Neuron (in vitro differentiated cells): ENCODE measurements around the gene CDH24.

ENCODE experiments used
- H2AFZ ChIP-seq: one replicate; pipeline ENCODE4 v1.6.1; 2013; ENCODE audit warnings: low read depth, mild to moderate bottlenecking, inconsistent platforms, low read length, moderate library complexity
- H3K27me3 ChIP-seq: one replicate; pipeline ENCODE4 v1.6.1; 2013; ENCODE audit warnings: low read length; ENCODE audit not compliant: insufficient read depth
- H3K36me3 ChIP-seq: one replicate; pipeline ENCODE4 v1.6.1; 2013; ENCODE audit warnings: low read length; ENCODE audit not compliant: insufficient read depth
- H3K4me1 ChIP-seq: one replicate; pipeline ENCODE4 v1.6.1; 2013; ENCODE audit warnings: low read length; ENCODE audit not compliant: insufficient read depth
- H3K4me3 ChIP-seq: 2 replicates; pipeline ENCODE4 v1.5.1; 2013; ENCODE audit warnings: mild to moderate bottlenecking, low read length, moderate library complexity
- H3K9me3 ChIP-seq: one replicate; pipeline ENCODE4 v1.6.1; 2013; ENCODE audit warnings: low read length

Gene CDH24

DNA sequence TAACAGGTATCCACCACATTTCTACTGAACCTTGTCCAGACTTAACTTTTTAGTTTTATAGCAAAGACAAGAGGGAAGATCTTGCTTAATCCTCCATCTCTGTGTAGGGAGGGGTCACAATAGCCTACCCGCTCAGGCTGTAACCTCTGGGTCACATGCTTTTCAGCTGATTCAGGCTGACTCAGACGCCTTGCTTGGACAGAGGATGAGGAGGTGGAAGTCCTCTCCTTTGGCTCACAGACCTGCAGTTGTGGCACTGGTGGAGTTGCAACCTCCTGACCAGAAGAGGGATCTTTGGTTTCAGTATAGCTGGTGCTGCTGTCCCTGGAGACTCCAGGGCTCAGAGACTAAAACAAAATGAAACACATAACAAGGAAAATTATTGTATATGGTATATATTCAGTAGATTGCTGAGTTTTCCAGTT lies 21.4 kb upstream of the CDH24 start:
- H3K4me1 ChIP-seq, result no peaks in the 10 kb centered on the region
- peaks cover 82% of the 10 kb centered on the region for H3K36me3 ChIP-seq

DNA sequence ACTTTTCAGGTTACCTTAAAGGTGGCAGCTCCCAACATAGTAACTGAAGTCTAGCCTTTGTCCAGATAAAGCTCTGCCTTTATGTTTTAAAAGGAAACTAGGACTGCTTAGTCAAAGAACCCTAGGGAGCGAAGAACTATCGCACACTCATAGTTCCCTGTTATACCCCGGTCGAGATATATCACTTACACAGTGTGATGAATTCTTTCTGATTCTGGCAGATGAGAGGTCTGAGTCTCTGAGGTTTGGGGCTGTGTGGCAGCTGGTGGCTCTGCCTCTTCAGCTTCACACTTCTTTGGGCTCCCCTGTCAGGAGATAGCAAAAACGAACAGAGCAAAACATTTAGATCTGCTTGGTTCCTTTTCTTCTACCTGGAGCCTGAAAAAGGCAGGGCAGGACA lies 20.6 kb upstream of the CDH24 start:
- no peak overlapping the region for H2AFZ ChIP-seq
- H3K4me1 ChIP-seq, result no peaks in the 10 kb centered on the region
- no peaks in the 10 kb centered on the region for H3K9me3 ChIP-seq
- no peaks in the 10 kb centered on the region for H3K27me3 ChIP-seq
- H3K4me3 ChIP-seq, result no peak overlapping the region
- peaks cover 78% of the 10 kb centered on the region for H3K36me3 ChIP-seq

More for the DNA sequence above, 21.4 kb upstream of the CDH24 start:
- Histone ChIP-seq H3K4me3 (no peak overlapping the region), H2AFZ (no peak overlapping the region), H3K27me3 (no peaks in the 10 kb centered on the region), H3K9me3 (no peaks in the 10 kb centered on the region)

DNA sequence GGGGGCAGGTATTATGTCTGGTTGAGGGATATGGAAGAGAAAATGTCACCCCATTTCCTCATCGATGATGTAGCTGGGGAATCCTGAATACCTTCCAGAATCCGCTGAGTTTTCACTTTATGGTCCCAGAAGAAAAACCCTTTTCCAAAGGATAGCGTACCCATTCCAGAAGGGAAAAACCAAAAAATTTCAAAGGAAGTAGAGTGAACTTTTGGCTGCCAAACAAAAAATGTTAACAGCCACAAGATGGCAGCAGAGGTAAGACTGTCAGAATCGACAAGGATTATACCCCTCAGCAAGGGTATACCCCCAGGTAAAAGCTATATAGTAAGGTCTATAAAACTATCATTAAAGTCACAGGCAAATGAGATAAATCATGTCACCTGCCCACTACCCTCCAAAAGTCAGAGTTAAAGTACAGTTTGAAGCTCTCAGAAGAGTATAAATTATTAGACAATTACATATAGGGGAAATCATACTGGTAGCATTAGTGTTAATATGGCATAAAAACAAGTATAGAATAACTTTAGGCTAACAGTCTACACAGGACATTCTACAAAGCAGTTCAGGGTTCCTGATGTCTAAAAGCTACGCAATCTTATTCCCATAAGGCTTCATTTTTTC lies 19.6 kb upstream of the CDH24 start:
- H3K4me1 ChIP-seq, result peaks cover 5% of the 10 kb centered on the region

DNA sequence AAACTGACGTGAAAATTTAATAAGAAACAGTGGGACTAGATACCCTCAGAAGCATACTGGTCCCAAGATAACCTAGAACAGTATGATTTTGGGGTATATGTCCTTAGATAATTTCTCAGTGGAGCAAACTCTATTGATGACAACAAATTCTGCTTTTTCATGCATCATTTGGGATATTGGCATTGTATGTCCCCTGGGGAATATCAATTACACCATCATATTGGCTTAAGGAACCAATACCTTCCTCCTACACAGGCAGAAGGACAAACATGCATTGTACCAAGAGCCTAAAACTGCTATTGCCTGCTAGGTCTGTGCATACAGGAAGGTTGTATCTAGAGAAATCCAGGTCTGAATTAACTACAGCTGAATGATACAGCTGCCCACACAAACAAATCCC lies 17.6 kb upstream of the CDH24 start:
- H3K9me3 ChIP-seq, result no peaks in the 10 kb centered on the region
- H3K4me1 ChIP-seq, result peaks cover 15% of the 10 kb centered on the region
- H2AFZ ChIP-seq, result no peak overlapping the region
- H3K4me3 ChIP-seq, result no peak overlapping the region
- H3K27me3 ChIP-seq, result no peaks in the 10 kb centered on the region
- H3K36me3 ChIP-seq, result peaks cover 61% of the 10 kb centered on the region

More for the DNA sequence above, 19.6 kb upstream of the CDH24 start:
- H3K9me3 ChIP-seq, result no peaks in the 10 kb centered on the region
- peaks cover 81% of the 10 kb centered on the region for H3K36me3 ChIP-seq
- H2AFZ ChIP-seq, result no peak overlapping the region
- H3K27me3 ChIP-seq, result no peaks in the 10 kb centered on the region
- no peak overlapping the region for H3K4me3 ChIP-seq

DNA sequence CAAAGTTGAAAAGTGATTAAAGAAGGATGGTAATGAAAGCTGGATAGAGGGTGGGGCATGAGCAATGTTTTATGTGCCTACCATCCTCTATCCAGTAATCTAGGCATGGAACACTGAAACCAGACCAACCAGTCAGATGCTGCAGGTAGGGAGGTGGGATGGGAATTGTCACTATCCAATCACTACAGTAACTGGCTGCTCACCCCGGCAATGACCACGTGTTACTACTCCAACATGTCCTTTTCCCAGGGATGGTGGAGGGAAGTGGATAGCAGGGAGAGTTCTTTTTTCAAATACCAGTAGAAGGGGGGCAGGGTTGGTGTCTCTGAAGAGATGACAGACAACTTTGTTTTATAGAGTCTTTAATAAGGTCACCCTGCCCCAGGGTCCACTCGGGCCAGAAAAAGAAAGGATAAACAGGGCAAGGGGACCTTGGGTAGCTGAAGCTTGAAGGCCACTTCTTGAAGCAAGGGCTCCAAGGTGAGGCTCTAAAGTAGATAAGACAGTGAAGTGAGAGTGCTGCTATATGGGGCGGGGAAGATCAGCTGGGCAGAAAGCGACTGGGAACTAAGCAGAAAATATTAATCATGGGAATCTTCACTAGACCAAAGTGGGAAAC lies 14.7 kb upstream of the CDH24 start:
- H3K4me1 ChIP-seq, result peaks cover 35% of the 10 kb centered on the region
- H3K4me3 ChIP-seq, result peak overlapping the region; percentile 93
- H2AFZ ChIP-seq, result no peak overlapping the region
- H3K9me3 ChIP-seq, result no peaks in the 10 kb centered on the region
- H3K27me3 ChIP-seq, result no peaks in the 10 kb centered on the region
- peaks cover 55% of the 10 kb centered on the region for H3K36me3 ChIP-seq

DNA sequence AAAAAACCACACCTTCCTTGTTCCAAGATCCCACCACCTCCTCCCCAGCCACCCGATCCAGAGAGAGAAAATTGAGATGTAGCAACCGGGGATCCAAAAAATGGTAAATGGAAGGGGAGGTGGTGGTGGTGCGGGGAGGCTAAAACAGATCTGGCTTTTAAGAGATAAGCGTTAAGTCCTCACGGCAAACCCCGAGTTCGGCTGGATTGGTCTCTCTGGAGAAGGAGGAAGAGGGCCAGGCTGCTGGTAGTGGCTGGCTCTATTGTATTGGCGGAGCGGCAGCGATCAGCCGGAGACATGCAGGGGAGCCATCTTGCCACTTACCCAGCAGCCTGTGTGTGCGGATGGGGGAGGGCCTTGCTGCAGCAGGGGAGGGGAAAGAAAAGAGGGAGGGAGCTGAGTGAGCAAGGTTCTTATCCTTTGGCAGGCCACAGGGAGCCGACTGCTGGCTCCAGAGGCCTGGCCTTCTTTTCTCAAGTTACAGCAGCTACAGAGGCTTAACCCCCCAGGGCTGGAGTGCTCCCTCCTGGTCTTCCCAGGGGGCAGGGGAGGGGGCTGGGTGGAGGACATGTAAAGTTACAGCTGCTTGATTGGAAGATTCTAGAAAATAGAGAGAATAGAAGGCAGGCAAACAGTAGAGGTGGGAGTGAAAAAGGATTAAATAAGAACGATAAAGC lies 14.1 kb upstream of the CDH24 start:
- peaks cover 55% of the 10 kb centered on the region for H3K36me3 ChIP-seq
- peaks cover 35% of the 10 kb centered on the region for H3K4me1 ChIP-seq
- no peak overlapping the region for H2AFZ ChIP-seq
- no peaks in the 10 kb centered on the region for H3K27me3 ChIP-seq
- peak overlapping the region; percentile 93 for H3K4me3 ChIP-seq
- no peaks in the 10 kb centered on the region for H3K9me3 ChIP-seq

DNA sequence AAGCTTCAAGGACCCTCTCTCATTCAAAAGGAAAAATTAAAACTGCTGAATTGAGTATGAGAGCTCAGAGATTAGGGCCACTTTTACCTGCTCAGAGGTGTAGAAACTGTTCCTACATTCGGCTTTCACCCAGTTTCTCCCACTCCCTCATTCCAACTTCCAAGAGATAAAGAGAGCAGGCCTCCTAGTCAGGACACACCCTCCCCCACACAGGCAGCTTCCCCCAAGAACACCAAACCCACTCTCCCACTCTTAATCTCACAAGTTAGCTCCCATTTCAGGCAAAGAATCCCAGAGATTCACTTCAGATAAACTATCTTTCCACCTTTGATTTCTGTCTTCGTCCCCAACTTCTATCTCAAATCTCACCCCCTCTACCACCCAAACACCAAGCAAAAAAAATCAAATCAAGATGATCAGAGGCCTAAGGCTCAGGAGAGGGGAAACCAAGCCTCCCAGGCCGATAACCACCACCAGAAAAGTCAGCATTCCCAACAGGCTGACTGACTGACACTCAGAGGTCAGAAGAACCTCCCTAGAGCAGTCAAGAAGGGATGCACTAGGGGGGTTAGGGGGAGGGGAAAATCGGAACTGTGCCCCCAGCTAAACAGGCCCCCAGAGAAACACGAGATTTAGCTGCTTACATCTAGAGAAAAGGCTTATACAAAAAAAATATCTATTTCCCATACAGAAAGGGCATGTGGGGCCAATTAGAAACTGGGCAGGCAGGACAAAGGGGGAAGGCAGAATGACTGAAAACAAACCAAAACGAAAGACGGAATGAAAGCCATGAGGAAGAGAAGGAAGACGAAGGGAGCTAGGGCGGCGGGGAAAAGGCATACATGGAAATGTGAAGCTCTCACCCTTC lies 13.2 kb upstream of the CDH24 start:
- Histone ChIP-seq H3K27me3 (no peaks in the 10 kb centered on the region), H3K4me1 (peaks cover 35% of the 10 kb centered on the region), H3K4me3 (peak overlapping the region; percentile 93), H3K9me3 (no peaks in the 10 kb centered on the region), H2AFZ (no peak overlapping the region), H3K36me3 (peaks cover 56% of the 10 kb centered on the region)

DNA sequence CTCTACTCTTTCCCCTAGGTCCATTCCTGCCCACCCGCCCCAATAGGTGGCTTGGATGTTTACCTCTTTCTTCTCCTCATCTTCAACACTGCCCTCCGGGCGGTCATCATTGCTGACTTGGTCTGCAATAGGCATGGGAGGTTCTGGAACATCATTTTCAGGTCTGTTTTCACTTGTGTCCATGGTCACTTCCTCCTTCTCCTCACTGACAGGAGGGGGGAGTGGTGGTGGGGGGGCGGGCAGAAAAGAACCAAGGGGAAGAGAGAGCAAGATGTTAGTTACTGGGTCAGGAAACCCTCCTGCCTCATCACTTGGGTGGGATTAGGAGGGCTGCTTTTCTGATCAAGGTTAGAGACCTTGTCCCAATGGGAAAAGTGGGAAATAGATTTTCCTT lies 12.1 kb upstream of the CDH24 start:
- Histone ChIP-seq H3K27me3 (no peaks in the 10 kb centered on the region), H3K9me3 (no peaks in the 10 kb centered on the region), H3K36me3 (peaks cover 55% of the 10 kb centered on the region), H2AFZ (no peak overlapping the region), H3K4me3 (peak overlapping the region; percentile 21), H3K4me1 (peaks cover 35% of the 10 kb centered on the region)

DNA sequence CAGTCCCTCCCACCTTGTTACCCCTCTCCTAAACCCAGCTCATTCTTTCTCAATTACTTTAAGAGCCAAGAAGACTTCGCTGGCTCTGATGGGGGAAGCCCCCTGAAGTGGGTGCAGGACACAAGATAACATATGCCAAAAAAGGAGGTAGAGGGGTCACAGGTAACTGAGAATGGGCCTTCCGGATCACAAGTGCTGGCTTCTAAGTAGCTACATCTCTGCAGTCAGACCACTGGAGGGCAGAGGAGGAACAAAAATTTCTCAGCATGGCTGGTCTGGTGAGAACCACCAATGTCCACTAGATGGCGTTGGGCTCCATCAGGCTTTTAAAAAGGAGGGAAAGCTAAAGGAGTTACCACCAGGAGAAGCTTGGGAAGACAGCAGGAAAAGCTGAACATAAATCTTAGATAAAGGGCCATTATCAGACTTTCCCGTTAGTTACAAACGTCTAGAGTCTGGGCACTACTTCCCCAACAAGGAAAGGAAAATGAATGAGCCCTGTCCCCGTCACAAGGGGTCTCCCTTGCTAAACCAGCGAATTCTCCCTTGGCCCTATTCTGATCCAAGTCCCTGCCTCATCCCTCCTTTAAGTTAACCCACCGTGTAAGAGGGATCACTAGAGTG lies 11.6 kb upstream of the CDH24 start:
- Histone ChIP-seq H3K27me3 (no peaks in the 10 kb centered on the region), H3K9me3 (no peaks in the 10 kb centered on the region), H3K36me3 (peaks cover 59% of the 10 kb centered on the region), H2AFZ (no peak overlapping the region), H3K4me3 (peak overlapping the region; percentile 28), H3K4me1 (peaks cover 35% of the 10 kb centered on the region)

DNA sequence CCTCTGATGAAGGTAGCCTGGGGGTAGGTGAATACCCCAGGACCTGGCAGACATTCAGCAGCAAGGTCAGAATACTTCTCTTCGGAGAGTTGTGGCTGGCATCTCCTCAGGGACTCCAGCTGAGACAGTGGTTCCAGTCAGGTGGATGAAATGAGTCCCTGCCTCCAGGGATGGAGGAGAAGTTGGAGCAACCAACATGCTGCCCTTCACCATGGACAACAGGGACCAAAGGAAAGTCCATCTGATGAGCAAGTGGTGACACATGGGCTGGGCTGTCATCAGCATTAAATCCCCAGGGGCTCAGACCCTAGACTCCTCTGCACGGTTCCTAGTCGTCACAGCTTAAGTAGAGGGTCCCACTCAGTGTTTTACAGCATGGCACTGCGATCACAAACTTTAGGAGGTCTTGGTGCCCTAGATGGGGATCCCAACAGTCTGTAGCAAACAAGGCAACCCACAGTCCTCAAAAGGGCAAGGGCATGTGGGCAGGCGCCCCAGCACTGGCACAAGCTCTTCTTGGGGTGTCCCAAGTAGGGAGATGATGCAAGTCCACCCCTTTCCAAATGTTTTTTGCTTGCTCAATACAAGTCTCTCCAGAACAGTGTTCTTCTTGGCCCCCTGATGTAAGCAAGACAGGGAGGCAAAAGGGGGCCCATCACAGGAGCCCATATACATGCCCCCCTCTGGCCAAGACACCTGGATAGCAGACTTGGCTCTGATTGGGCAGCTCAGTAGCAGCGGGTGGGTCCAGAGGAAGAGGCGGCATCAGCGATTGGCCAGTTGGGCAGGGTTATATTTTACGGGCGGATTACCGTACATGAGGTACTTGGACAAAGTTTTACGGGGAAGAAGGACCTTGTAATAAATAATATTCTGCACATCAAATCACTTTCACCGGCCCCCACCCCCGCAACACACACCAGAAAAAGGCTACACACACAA lies 10.8 kb upstream of the CDH24 start:
- Histone ChIP-seq H2AFZ (no peak overlapping the region), H3K36me3 (peaks cover 67% of the 10 kb centered on the region), H3K4me1 (peaks cover 35% of the 10 kb centered on the region), H3K27me3 (no peaks in the 10 kb centered on the region), H3K9me3 (no peaks in the 10 kb centered on the region), H3K4me3 (peak overlapping the region; percentile 28)

DNA sequence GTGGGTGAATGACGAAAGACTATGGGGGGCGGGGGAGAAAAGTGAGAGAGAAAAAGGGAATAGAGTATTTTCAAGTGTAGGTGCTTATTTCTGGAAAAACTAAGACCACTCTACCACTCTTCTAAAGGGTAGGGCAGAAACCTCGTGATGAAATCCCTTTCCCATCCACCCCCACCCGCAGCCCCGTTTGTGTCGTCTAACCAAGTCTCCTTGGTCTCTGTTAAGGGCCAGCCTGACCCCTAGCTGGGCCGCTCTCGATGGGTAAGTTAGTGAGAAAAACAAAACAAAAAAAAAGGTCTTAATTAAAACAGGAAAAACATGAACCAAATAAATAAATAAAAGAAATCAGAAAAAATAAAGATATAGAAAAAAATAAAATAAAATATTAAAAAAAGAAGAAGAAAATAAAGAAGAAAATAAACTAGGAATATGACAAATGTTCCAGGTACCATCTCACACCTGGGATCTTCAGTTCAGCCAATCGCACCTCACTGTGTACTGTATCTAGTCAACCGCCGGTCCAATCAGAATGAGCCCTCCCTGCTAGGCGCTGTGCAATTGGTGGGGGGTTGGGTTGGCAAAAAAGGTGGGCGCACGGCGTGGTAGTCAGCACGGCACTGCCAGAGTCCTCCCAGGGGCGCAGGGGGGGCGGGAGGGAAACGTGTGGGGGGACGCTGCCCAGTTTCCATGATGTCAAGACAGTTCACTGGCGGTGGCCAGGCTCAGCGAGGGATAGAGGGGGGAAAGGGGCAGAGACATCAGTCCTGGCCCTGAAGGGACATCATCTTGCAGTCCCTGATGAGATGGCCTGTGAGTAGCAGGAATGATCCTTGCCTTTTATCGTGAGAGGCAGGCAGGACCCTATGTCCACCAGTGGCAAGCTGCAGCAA lies 9.8 kb upstream of the CDH24 start:
- H3K4me1 ChIP-seq, result peaks cover 32% of the 10 kb centered on the region

More for the DNA sequence above, 9.8 kb upstream of the CDH24 start:
- H3K4me3 ChIP-seq, result no peak overlapping the region
- no peak overlapping the region for H2AFZ ChIP-seq
- H3K36me3 ChIP-seq, result peaks cover 69% of the 10 kb centered on the region
- H3K27me3 ChIP-seq, result no peaks in the 10 kb centered on the region
- no peaks in the 10 kb centered on the region for H3K9me3 ChIP-seq
